SH-SY5Y (cell line): Measurements from ENCODE around the gene PDZRN3.

ENCODE experiments used
- GATA2 ChIP-seq: IDR thresholded peaks from 2 replicates; pipeline ENCODE4 v1.6.1; 2011; ENCODE audit warnings: mild to moderate bottlenecking, low read depth, low read length
- GATA3 ChIP-seq: IDR thresholded peaks from 2 replicates; pipeline ENCODE4 v1.6.1; 2011; ENCODE audit warnings: low read depth, mild to moderate bottlenecking, low read length, moderate library complexity

DNA sequence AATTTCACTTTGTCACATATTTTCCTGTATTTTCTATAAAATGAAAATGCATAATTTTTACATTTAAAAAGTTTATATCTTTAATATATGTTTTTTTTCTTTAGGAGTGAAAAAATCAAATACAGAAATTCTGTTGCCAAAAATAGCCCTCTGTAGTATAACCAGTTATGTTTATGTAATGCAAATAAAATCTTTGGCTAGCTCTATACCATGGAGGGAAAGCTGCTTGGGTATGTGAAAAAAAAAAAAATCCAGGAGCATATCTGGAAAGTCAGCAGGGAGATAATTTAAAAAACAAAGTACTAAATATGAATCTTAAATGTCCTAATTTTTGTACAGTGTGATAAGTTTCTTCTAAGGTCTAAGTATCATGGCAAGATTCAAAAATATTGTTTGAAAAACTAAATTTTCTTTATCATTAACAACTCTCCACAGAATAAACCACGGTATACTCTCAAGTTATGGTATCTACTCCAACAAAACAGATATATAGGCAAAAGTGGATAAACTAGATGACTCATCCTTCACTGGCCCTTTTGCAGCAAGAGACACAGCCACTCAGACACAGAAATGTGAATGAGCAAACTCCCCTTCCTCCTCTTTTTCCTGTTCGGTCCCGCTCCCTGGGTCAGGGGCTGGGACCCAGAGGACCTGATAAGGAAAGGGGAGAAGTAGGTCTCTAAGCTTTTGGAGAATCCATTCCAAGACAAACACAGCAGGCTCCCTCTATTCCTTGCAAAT, 66.6 kb downstream of the PDZRN3 start:
- TF ChIP-seq GATA3 (no peak), GATA2 (no peak)
